Fibroblast of lung (primary cell): Measurements from ENCODE around the gene THOP1. TPM values are rescaled to one million over a fixed set of nuclear protein-coding genes. Genes with fewer than 3 reads are reported as not detected.

ENCODE experiments used
- DNase-seq, 2 donors: peaks; one replicate each; pipeline versions ENCODE4 v3.0.0 to v3.0.0-alpha.2; 2010; ENCODE audit warnings: low read depth in 2 of 2
- H2AFZ ChIP-seq: 2 replicates; pipeline ENCODE4 v1.5.1; 2012; ENCODE audit warnings: low read length, control low read depth, inconsistent platforms
- H3K27ac ChIP-seq: 2 replicates; pipeline ENCODE4 v1.5.1; 2011; ENCODE audit warnings: low read length, control low read depth; ENCODE audit not compliant: insufficient read depth
- H3K27me3 ChIP-seq: 2 replicates; pipeline ENCODE4 v1.5.1; 2011; ENCODE audit warnings: mild to moderate bottlenecking, low read length; ENCODE audit not compliant: control insufficient read depth, insufficient read depth
- H3K36me3 ChIP-seq: 2 replicates; pipeline ENCODE4 v1.5.1; 2011; ENCODE audit warnings: low read length; ENCODE audit not compliant: control insufficient read depth, insufficient read depth
- H3K4me1 ChIP-seq: 2 replicates; pipeline ENCODE4 v1.5.1; 2011; ENCODE audit warnings: low read length; ENCODE audit not compliant: control insufficient read depth, insufficient read depth; ENCODE audit errors: extremely low read depth
- H3K4me2 ChIP-seq: 2 replicates; pipeline ENCODE4 v1.5.1; 2011; ENCODE audit warnings: low read length, control low read depth; ENCODE audit not compliant: insufficient read depth; ENCODE audit errors: extremely low read depth
- H3K4me3 ChIP-seq, 4 experiments: fragments of 200-600 bp in 1 of 4; sonication (generic) in 1 of 4; replicated peaks in 1 of 4; 2 replicates each; pipeline ENCODE4 v1.5.1; 2011 to 2016; ENCODE audit warnings: low read length in 4 of 4, low read depth in 3 of 4, mild to moderate bottlenecking in 3 of 4, control low read depth in 2 of 4, inconsistent platforms in 1 of 4, mixed read lengths in 1 of 4; ENCODE audit not compliant: insufficient read depth in 1 of 4; ENCODE audit errors: control extremely low read depth in 1 of 4
- H3K79me2 ChIP-seq: 2 replicates; pipeline ENCODE4 v1.5.1; 2012; ENCODE audit warnings: mild to moderate bottlenecking, low read length, inconsistent platforms; ENCODE audit not compliant: control insufficient read depth, insufficient read depth
- H3K9ac ChIP-seq: 2 replicates; pipeline ENCODE4 v1.5.1; 2011; ENCODE audit warnings: mild to moderate bottlenecking, low read length, control low read depth; ENCODE audit not compliant: insufficient read depth
- H3K9me3 ChIP-seq: 2 replicates; pipeline ENCODE4 v1.5.1; 2012; ENCODE audit warnings: low read depth, low read length; ENCODE audit not compliant: control insufficient read depth, insufficient read depth
- H4K20me1 ChIP-seq: 2 replicates; pipeline ENCODE4 v1.5.1; 2011; ENCODE audit warnings: low read length; ENCODE audit not compliant: control insufficient read depth, insufficient read depth; ENCODE audit errors: extremely low read depth
- CTCF ChIP-seq, 2 donors: IDR thresholded peaks in 1 of 2; conservative IDR thresholded peaks in 1 of 2; 1 replicate in 1 of 2; 2 replicates in 1 of 2; pipeline ENCODE4 v1.5.1; 2011 to 2012; ENCODE audit warnings: low read length in 2 of 2, control low read depth in 1 of 2, inconsistent platforms in 1 of 2, low read depth in 1 of 2, mild to moderate bottlenecking in 1 of 2
- EZH2 ChIP-seq: IDR thresholded peaks from 2 replicates; pipeline ENCODE4 v1.5.1; 2012; ENCODE audit warnings: low read length, control low read depth, mild to moderate bottlenecking; ENCODE audit errors: missing control alignments
- polyA plus RNA-seq, 2 donors: library from polyadenylated mRNA; depleted of rRNA in 1 of 2; stranded (reverse) in 1 of 2; unstranded in 1 of 2; fragments of >200 nt; gene quantifications; 2 replicates each; pipeline ENCODE4 v1.2.1, GENCODE V29; 2011 to 2012; ENCODE audit warnings: missing spikeins in 1 of 2
- total RNA-seq: library from RNA; depleted of rRNA; stranded (reverse); fragments of >200 nt; gene quantifications from 2 replicates; pipeline ENCODE4 v1.2.1, GENCODE V29; 2014

The THOP1 gene
- total and polyA plus RNA-seq, 2 donors (not counting 1 experiment from before 2014, with no cell fraction given): 23.6 to 49.5 TPM

GRCh38 chr19:2793126-2793525 lies 7.8 kb downstream of the THOP1 start:
- no peaks in the 10 kb centered on the region for H3K79me2 ChIP-seq

GRCh38 chr19:2793577-2793976 lies 8.3 kb downstream of the THOP1 start:
- TF ChIP-seq EZH2 (no peak), CTCF (conservative IDR thresholded peaks at IDR 0.05 in 1 of 2, IDR thresholded peaks at IDR 0.05 in 1 of 2; ENCODE audit: low read depth in 1 of 2, low read length in 2 of 2) (no peak)
- Histone ChIP-seq H3K27me3 (no peaks in the 10 kb centered on the region), H3K9ac (no peak overlapping the region), H2AFZ (no peak overlapping the region), H3K27ac (no peak overlapping the region), H4K20me1 (no peaks in the 10 kb centered on the region), H3K9me3 (no peaks in the 10 kb centered on the region), H3K36me3 (peaks cover 23% of the 10 kb centered on the region), H3K79me2 (no peaks in the 10 kb centered on the region), H3K4me2 (no peak overlapping the region), H3K4me1 (no peaks in the 10 kb centered on the region), H3K4me3 (no peak overlapping the region)
- no peak for DNase-seq

More at GRCh38 chr19:2793126-2793525, 7.8 kb downstream of the THOP1 start:
- H3K4me2 ChIP-seq: no peak overlapping the region
- H2AFZ ChIP-seq: no peak overlapping the region
- no peaks in the 10 kb centered on the region for H4K20me1 ChIP-seq
- TF ChIP-seq CTCF (conservative IDR thresholded peaks at IDR 0.05 in 1 of 2, IDR thresholded peaks at IDR 0.05 in 1 of 2; ENCODE audit: low read depth in 1 of 2, low read length in 2 of 2) (no peak), EZH2 (no peak)
- no peaks in the 10 kb centered on the region for H3K9me3 ChIP-seq
- no peak overlapping the region for H3K27ac ChIP-seq
- peaks cover 21% of the 10 kb centered on the region for H3K36me3 ChIP-seq
- no peak overlapping the region for H3K9ac ChIP-seq
- H3K4me1 ChIP-seq: no peaks in the 10 kb centered on the region
- DNase-seq: no peak
- H3K27me3 ChIP-seq: no peaks in the 10 kb centered on the region
- no peak overlapping the region for H3K4me3 ChIP-seq

GRCh38 chr19:2795827-2796658 lies 10.7 kb downstream of the THOP1 start:
- Histone ChIP-seq H3K27ac (no peak overlapping the region), H4K20me1 (no peaks in the 10 kb centered on the region), H3K27me3 (no peaks in the 10 kb centered on the region), H3K9ac (no peak overlapping the region), H3K4me3 (no peak overlapping the region), H3K4me1 (no peaks in the 10 kb centered on the region), H3K4me2 (no peak overlapping the region), H3K36me3 (peaks cover 31% of the 10 kb centered on the region), H3K9me3 (no peaks in the 10 kb centered on the region), H2AFZ (no peak overlapping the region), H3K79me2 (no peaks in the 10 kb centered on the region)
- no peak for TF ChIP-seq CTCF (conservative IDR thresholded peaks at IDR 0.05 in 1 of 2, IDR thresholded peaks at IDR 0.05 in 1 of 2; ENCODE audit: low read depth in 1 of 2, low read length in 2 of 2)
- no peak for TF ChIP-seq EZH2
- DNase-seq: no peak
